HCT116 (cell line): ENCODE results near the gene NXT1. TPM values are rescaled to one million over a fixed set of nuclear protein-coding genes. Genes with fewer than 3 reads are reported as not detected.

ENCODE experiments used
- ATAC-seq: fragments of 200-7000 bp; cut with Tn5 transposase; 2 replicates; pipeline ENCODE4 v1.9.1; 2020; ENCODE audit warnings: mild to moderate bottlenecking, moderate library complexity
- BruUV-seq: library from RNA; stranded (reverse); fragments of 400-500 nt; replicated peaks from 2 replicates; lab custom pipeline; 2021; lab: Mats Ljungman, UMichigan
- CTCF ChIA-PET: fragments of 300-600 bp; sonication (Branson Sonifier 250); formaldehyde crosslinking; loops from one replicate; lab custom pipeline; 2021; ENCODE audit warnings: antibody characterized with exemption; lab: Charles Lee
- POLR2A ChIA-PET: fragments of 300-600, 350-600 bp; sonication (Branson Sonifier 250); formaldehyde crosslinking; loops from one replicate; lab custom pipeline; 2021; ENCODE audit warnings: antibody characterized with exemption; lab: Charles Lee
- RAD21 ChIA-PET, 2 experiments: fragments of 300-600 bp; sonication (Branson Sonifier 250); formaldehyde crosslinking; loops; one replicate each; lab custom pipeline; 2023; ENCODE audit warnings: low total read pairs in 2 of 2; ENCODE audit not compliant: uncharacterized antibody in 2 of 2, unreplicated experiment in 2 of 2, low non-redundant PET in 1 of 2; lab: Charles Lee
- DNase-seq: peaks from one replicate; pipeline ENCODE4 v3.0.0-alpha.2; 2010; ENCODE audit warnings: low read depth, low spot score
- H2AFZ ChIP-seq: fragments of 200-600 bp; shearing (Covaris generic), sonication (generic); 2 replicates; pipeline ENCODE4 v1.6.1; 2017; ENCODE audit warnings: low read depth, mixed run types, mixed read lengths, antibody characterized with exemption, low read length; ENCODE audit not compliant: poor library complexity, severe bottlenecking
- H3K27ac ChIP-seq: 2 replicates; pipeline ENCODE4 v1.5.1; 2012; ENCODE audit warnings: low read depth, low read length
- H3K27me3 ChIP-seq: fragments of 200-600 bp; sonication (generic); 2 replicates; pipeline ENCODE4 v1.6.1; 2016; ENCODE audit warnings: mixed run types, low read length, mixed read lengths; ENCODE audit not compliant: insufficient read depth
- H3K36me3 ChIP-seq, 2 experiments: fragments of 200-500 bp in 1 of 2; fragments of 200-600 bp in 1 of 2; sonication (Bioruptor generic) in 1 of 2; sonication (generic) in 1 of 2; 2 replicates each; pipeline versions ENCODE4 v1.5.1 to v1.6.1; 2014 to 2016; ENCODE audit warnings: low read length in 2 of 2, inconsistent platforms in 1 of 2, mixed read lengths in 1 of 2, mixed run types in 1 of 2; ENCODE audit not compliant: insufficient read depth in 2 of 2, control insufficient read depth in 1 of 2
- H3K4me1 ChIP-seq, 2 experiments: fragments of 200-600 bp in 1 of 2; sonication (generic) in 1 of 2; 2 replicates each; pipeline versions ENCODE4 v1.5.1 to v1.6.1; 2012 to 2017; ENCODE audit warnings: low read length in 2 of 2, inconsistent platforms in 1 of 2, mild to moderate bottlenecking in 1 of 2, mixed read lengths in 1 of 2, mixed run types in 1 of 2, moderate library complexity in 1 of 2; ENCODE audit not compliant: insufficient read depth in 2 of 2, control insufficient read depth in 1 of 2
- H3K4me2 ChIP-seq: fragments of 200-600 bp; sonication (generic); 2 replicates; pipeline ENCODE4 v1.6.1; 2017; ENCODE audit warnings: mixed run types, low read length, mixed read lengths
- H3K4me3 ChIP-seq, 2 experiments: fragments of 200-600 bp in 1 of 2; sonication (generic) in 1 of 2; replicated peaks in 1 of 2; 2 replicates each; pipeline ENCODE4 v1.5.1; 2011 to 2016; ENCODE audit warnings: low read length in 2 of 2, control low read depth in 1 of 2, low read depth in 1 of 2, mild to moderate bottlenecking in 1 of 2, mixed read lengths in 1 of 2, mixed run types in 1 of 2
- H3K79me2 ChIP-seq: fragments of 200-600 bp; sonication (generic); 2 replicates; pipeline ENCODE4 v1.6.1; 2017; ENCODE audit warnings: mild to moderate bottlenecking, mixed run types, low read length, moderate library complexity, mixed read lengths; ENCODE audit not compliant: insufficient read depth
- H3K9ac ChIP-seq: fragments of 200-600 bp; sonication (generic); 2 replicates; pipeline ENCODE4 v1.6.1; 2016; ENCODE audit warnings: low read length, mixed read lengths
- H3K9me2 ChIP-seq: fragments of 200-600 bp; sonication (generic), shearing (Covaris generic); 2 replicates; pipeline ENCODE4 v1.6.1; 2017; ENCODE audit warnings: mixed run types, mild to moderate bottlenecking, moderate library complexity; ENCODE audit not compliant: insufficient read depth
- H3K9me3 ChIP-seq, 2 experiments: fragments of 200-500 bp in 1 of 2; fragments of 200-600 bp in 1 of 2; sonication (Bioruptor generic) in 1 of 2; sonication (generic) in 1 of 2; 2 replicates each; pipeline ENCODE4 v1.6.1; 2014 to 2017; ENCODE audit warnings: low read length in 2 of 2, mixed read lengths in 2 of 2, inconsistent platforms in 1 of 2, low read depth in 1 of 2, mild to moderate bottlenecking in 1 of 2, mixed run types in 1 of 2, moderate library complexity in 1 of 2; ENCODE audit not compliant: control insufficient read depth in 1 of 2, insufficient read depth in 1 of 2
- H4K20me1 ChIP-seq: fragments of 200-600 bp; sonication (generic), shearing (Covaris generic); 2 replicates; pipeline ENCODE4 v1.6.1; 2017; ENCODE audit warnings: mixed run types, mild to moderate bottlenecking, moderate library complexity; ENCODE audit not compliant: insufficient read depth
- ATF3 ChIP-seq: IDR thresholded peaks from 2 replicates; pipeline ENCODE4 v1.6.1; 2012
- CEBPB ChIP-seq: IDR thresholded peaks from 2 replicates; pipeline ENCODE4 v1.6.1; 2012; ENCODE audit warnings: low read depth
- EGR1 ChIP-seq: IDR thresholded peaks from 2 replicates; pipeline ENCODE4 v1.6.1; 2012; ENCODE audit warnings: low read depth
- ELF1 ChIP-seq: IDR thresholded peaks from 2 replicates; pipeline ENCODE4 v1.6.1; 2012; ENCODE audit warnings: low read depth, borderline replicate concordance
- EZH2 ChIP-seq: fragments of 200-600 bp; sonication (generic); IDR thresholded peaks from 2 replicates; pipeline ENCODE4 v1.6.1; 2017; ENCODE audit warnings: antibody characterized with exemption, mixed run types
- EZH2phosphoT487 ChIP-seq: fragments of 200-600 bp; IDR thresholded peaks from 2 replicates; pipeline ENCODE4 v1.6.1; 2018; ENCODE audit warnings: antibody characterized with exemption, borderline replicate concordance
- JUND ChIP-seq: IDR thresholded peaks from 2 replicates; pipeline ENCODE4 v1.6.1; 2012
- MAX ChIP-seq: IDR thresholded peaks from 2 replicates; pipeline ENCODE4 v1.6.1; 2012
- POLR2AphosphoS5 ChIP-seq: IDR thresholded peaks from 2 replicates; pipeline ENCODE4 v1.6.1; 2011; ENCODE audit warnings: mild to moderate bottlenecking, low read depth, low read length, moderate library complexity
- SIN3A ChIP-seq: IDR thresholded peaks from 2 replicates; pipeline ENCODE4 v1.6.1; 2012; ENCODE audit warnings: low read depth
- SRF ChIP-seq: IDR thresholded peaks from 2 replicates; pipeline ENCODE4 v1.6.1; 2012; ENCODE audit warnings: low read depth
- TCF7L2 ChIP-seq: IDR thresholded peaks from 2 replicates; pipeline ENCODE4 v1.7.0; 2011; ENCODE audit warnings: borderline replicate concordance, inconsistent platforms; ENCODE audit not compliant: insufficient read depth, insufficient read length; ENCODE audit errors: extremely low read depth
- YY1 ChIP-seq: IDR thresholded peaks from 2 replicates; pipeline ENCODE4 v1.6.1; 2011; ENCODE audit warnings: low read length, low read depth, moderate library complexity, mild to moderate bottlenecking; ENCODE audit not compliant: insufficient replicate concordance; ENCODE audit errors: extremely low read depth
- ZBTB33 ChIP-seq: IDR thresholded peaks from 2 replicates; pipeline ENCODE4 v1.6.1; 2011; ENCODE audit warnings: mild to moderate bottlenecking, low read length, moderate library complexity; ENCODE audit not compliant: insufficient replicate concordance; ENCODE audit errors: extremely low read depth
- ZFX ChIP-seq: fragments of 450-650 bp; IDR thresholded peaks from 2 replicates; pipeline ENCODE4 v1.6.1; 2017
- intact Hi-C: fragments of 100-400 bp; cut with micrococcal nuclease; formaldehyde crosslinking; loops from 2 replicates; pipeline ENCODE4 v1.10.0; 2022
- total RNA-seq: library from RNA; stranded (reverse); gene quantifications from one replicate; pipeline ENCODE4 v1.2.1, GENCODE V29; 2021; ENCODE audit not compliant: unreplicated experiment
- TF ChIP-seq, protein P1 (sequence below): IDR thresholded peaks from 2 replicates; pipeline ENCODE4 v1.6.1; 2012; ENCODE audit warnings: low read depth

Gene NXT1
- total RNA-seq, 1 experiment from 2014 or later = 29.9 TPM

DNA sequence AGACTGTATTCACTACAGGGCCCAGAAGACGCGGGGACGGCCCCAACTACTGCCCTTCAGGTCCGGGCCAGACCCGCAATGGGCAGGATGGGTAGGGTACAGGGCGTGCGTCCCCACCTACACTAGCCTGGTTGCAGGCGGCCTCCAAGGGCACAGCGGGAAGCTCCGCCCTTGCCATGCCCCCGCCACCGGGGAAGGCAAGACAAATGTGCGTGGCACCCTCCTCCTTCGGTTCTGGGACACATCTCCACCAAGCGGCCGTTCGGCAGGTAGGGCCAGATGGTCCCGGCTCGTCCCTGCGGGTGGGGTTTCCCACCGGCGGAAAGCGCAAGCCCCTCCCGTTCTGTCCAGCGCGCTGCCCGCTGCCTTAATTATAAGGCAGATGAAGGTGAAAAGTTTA is 5.6 kb downstream of the NXT1 start:
- H4K20me1 ChIP-seq = peaks cover 6% of the 10 kb centered on the region; the same call in 1 of the 2 replicates
- no peaks in the 10 kb centered on the region for H3K9me2 ChIP-seq
- TF ChIP-seq SIN3A = no peak
- no peak for TF ChIP-seq MAX
- TF ChIP-seq ATF3 = no peak
- TF ChIP-seq EGR1 = no peak
- TF ChIP-seq TCF7L2 = no peak
- TF ChIP-seq CEBPB = no peak
- no peak for TF ChIP-seq YY1
- no peak for TF ChIP-seq ZFX
- TF ChIP-seq ZBTB33 = no peak
- TF ChIP-seq EZH2 = no peak
- no peak for TF ChIP-seq JUND
- TF ChIP-seq POLR2AphosphoS5 = no peak
- TF ChIP-seq ELF1 = no peak
- TF ChIP-seq, protein P1, sequence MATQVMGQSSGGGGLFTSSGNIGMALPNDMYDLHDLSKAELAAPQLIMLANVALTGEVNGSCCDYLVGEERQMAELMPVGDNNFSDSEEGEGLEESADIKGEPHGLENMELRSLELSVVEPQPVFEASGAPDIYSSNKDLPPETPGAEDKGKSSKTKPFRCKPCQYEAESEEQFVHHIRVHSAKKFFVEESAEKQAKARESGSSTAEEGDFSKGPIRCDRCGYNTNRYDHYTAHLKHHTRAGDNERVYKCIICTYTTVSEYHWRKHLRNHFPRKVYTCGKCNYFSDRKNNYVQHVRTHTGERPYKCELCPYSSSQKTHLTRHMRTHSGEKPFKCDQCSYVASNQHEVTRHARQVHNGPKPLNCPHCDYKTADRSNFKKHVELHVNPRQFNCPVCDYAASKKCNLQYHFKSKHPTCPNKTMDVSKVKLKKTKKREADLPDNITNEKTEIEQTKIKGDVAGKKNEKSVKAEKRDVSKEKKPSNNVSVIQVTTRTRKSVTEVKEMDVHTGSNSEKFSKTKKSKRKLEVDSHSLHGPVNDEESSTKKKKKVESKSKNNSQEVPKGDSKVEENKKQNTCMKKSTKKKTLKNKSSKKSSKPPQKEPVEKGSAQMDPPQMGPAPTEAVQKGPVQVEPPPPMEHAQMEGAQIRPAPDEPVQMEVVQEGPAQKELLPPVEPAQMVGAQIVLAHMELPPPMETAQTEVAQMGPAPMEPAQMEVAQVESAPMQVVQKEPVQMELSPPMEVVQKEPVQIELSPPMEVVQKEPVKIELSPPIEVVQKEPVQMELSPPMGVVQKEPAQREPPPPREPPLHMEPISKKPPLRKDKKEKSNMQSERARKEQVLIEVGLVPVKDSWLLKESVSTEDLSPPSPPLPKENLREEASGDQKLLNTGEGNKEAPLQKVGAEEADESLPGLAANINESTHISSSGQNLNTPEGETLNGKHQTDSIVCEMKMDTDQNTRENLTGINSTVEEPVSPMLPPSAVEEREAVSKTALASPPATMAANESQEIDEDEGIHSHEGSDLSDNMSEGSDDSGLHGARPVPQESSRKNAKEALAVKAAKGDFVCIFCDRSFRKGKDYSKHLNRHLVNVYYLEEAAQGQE = no peak
- TF ChIP-seq EZH2phosphoT487 = no peak
- TF ChIP-seq SRF = no peak
- intact Hi-C loops = loop anchor here (10.0 kb wide), 1 partner anchor 211 kb away; no protein-coding TSS in a partner anchor
- no peak overlapping the region for H2AFZ ChIP-seq
- POLR2A ChIA-PET = no interaction called here
- no peak for ATAC-seq
- H3K9me3 ChIP-seq = no peaks in the 10 kb centered on the region
- RAD21 ChIA-PET = no interaction called here
- peaks cover 25 to 42% of the 10 kb centered on the region in 2 experiments for H3K4me1 ChIP-seq
- H3K27me3 ChIP-seq = no peaks in the 10 kb centered on the region
- no peak for DNase-seq
- CTCF ChIA-PET = no interaction called here
- H3K27ac ChIP-seq = no peak overlapping the region
- H3K36me3 ChIP-seq = peaks cover 7 to 25% of the 10 kb centered on the region in 2 experiments; a peak in 2 of 4 replicates
- H3K4me2 ChIP-seq = peak overlapping the region; percentile 96; the same call in 1 of the 2 replicates
- peaks cover 56% of the 10 kb centered on the region for H3K79me2 ChIP-seq
- no peak overlapping the region for H3K4me3 ChIP-seq
- no TSS peak for BruUV-seq
- H3K9ac ChIP-seq = no peak overlapping the region
